GM18517 (cell line): Measurements from ENCODE around the gene GPR6.

Experiments used
- ATAC-seq: cut with Tn5 transposase; IDR thresholded peaks from one replicate; pipeline ENCODE4 v1.9.1; 2021; ENCODE audit warnings: mild to moderate bottlenecking, moderate library complexity; ENCODE audit not compliant: unreplicated experiment

Gene GPR6

GRCh38 chr6:109978174-109979032 lies at the start of gene GPR6:
Gene GPR6 (plus strand): TSS chr6:109978311. CDS start chr6:109979113, 802 bp downstream.
- no peak for ATAC-seq

GRCh38 chr6:109934293-109934692 lies 43.8 kb upstream of the GPR6 start:
- ATAC-seq, result no peak

GRCh38 chr6:109939654-109940053 lies 38.5 kb upstream of the GPR6 start:
- no peak for ATAC-seq

GRCh38 chr6:109944448-109944847 lies 33.7 kb upstream of the GPR6 start:
- no peak for ATAC-seq

GRCh38 chr6:109945091-109945490 lies 33.0 kb upstream of the GPR6 start:
- no peak for ATAC-seq

GRCh38 chr6:109946979-109947378 lies 31.1 kb upstream of the GPR6 start:
- no peak for ATAC-seq

GRCh38 chr6:109949281-109950065 lies 28.6 kb upstream of the GPR6 start:
- no peak for ATAC-seq

- ATAC-seq, result no peak
Measured at GRCh38 chr6:109955491-109955890, 22.6 kb upstream of the GPR6 start.

- no peak for ATAC-seq
Measured at GRCh38 chr6:109958626-109959025, 19.5 kb upstream of the GPR6 start.

GRCh38 chr6:109961611-109962041 lies 16.5 kb upstream of the GPR6 start:
- no peak for ATAC-seq

GRCh38 chr6:109962271-109962670 lies 15.8 kb upstream of the GPR6 start:
- ATAC-seq, result no peak

GRCh38 chr6:109963598-109964170 lies 14.4 kb upstream of the GPR6 start:
- ATAC-seq, result no peak

GRCh38 chr6:109964949-109965348 lies 13.2 kb upstream of the GPR6 start:
- no peak for ATAC-seq

- ATAC-seq, result no peak
Measured at GRCh38 chr6:109966299-109966698, 11.8 kb upstream of the GPR6 start.

GRCh38 chr6:109977791-109978173 lies 329 bp upstream of the GPR6 start:
- ATAC-seq, result no peak

GRCh38 chr6:109979033-109979921 lies 1.2 kb downstream of the GPR6 start:
- no peak for ATAC-seq

- no peak for ATAC-seq
Measured at GRCh38 chr6:109984410-109984809, 6.3 kb downstream of the GPR6 start.

- no peak for ATAC-seq
Measured at GRCh38 chr6:109987196-109987595, 9.1 kb downstream of the GPR6 start.

- ATAC-seq, result no peak
Measured at GRCh38 chr6:109991201-109992101, 13.3 kb downstream of the GPR6 start.
